ENCODE results near the gene TDRD10. TPM values are rescaled to one million over a fixed set of nuclear protein-coding genes. Genes with fewer than 3 reads are reported as not detected.
"Not testable (repeated sequence)": the region's sequence is repeated elsewhere in the genome, so short reads cannot be mapped to it uniquely, and the experiment has no call there.

TDRD10 gene
- total RNA-seq, 2 donors from 2014 or later, result 1.1 to 28.0 TPM

DNA sequence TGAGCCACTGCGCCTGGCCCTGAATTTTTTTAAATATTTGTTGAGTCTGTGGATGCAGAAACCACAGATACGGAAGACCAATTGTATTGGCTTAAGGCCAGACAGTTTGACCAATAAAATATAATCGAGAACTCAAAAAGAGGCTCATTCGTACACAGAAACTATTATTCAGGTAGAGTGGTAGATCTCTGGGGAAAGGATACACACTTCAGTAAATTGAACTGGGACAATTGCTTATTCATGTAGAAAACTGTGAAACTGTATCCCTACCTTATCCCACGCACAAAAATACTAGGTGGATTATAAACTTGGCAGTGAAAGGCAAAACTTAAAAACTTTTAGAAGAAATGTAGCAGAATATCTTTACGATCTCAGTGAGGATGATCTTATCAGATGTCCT lies 25.2 kb downstream of the TDRD10 start:
- no peak overlapping the region for H3K4me3 ChIP-seq
- DNase-seq (ENCODE audit: low spot score), result no peak

DNA sequence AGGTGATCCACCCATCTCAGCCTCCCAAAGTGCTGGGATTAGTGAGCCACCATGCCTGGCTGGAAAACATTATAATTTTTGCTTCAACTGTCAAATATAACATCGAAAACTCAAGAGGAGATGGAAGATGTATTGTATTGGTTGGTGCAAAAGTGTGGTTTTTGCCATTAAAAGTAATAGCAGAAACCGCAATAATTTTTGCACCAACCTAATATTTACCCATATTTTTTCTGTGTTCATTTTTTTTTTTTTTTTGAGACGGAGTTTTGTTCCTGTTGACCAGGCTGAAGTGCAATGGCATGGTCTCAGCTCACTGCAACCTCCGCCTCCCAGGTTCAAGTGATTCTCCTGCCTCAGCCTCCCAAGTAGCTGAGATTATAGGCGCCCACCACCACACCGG lies 27.3 kb downstream of the TDRD10 start:
- no peak for ATAC-seq (ENCODE audit: insufficient number of reproducible peaks, low FRiP score, low read depth)
- no peaks in the 10 kb centered on the region for H3K36me3 ChIP-seq

More for the DNA sequence above, 25.2 kb downstream of the TDRD10 start:
- no peaks in the 10 kb centered on the region for H3K27me3 ChIP-seq (replicated peaks; ENCODE audit: insufficient read depth)
- no peaks in the 10 kb centered on the region for H3K36me3 ChIP-seq
- no peaks in the 10 kb centered on the region for H3K9me3 ChIP-seq
- TF ChIP-seq, protein P1, sequence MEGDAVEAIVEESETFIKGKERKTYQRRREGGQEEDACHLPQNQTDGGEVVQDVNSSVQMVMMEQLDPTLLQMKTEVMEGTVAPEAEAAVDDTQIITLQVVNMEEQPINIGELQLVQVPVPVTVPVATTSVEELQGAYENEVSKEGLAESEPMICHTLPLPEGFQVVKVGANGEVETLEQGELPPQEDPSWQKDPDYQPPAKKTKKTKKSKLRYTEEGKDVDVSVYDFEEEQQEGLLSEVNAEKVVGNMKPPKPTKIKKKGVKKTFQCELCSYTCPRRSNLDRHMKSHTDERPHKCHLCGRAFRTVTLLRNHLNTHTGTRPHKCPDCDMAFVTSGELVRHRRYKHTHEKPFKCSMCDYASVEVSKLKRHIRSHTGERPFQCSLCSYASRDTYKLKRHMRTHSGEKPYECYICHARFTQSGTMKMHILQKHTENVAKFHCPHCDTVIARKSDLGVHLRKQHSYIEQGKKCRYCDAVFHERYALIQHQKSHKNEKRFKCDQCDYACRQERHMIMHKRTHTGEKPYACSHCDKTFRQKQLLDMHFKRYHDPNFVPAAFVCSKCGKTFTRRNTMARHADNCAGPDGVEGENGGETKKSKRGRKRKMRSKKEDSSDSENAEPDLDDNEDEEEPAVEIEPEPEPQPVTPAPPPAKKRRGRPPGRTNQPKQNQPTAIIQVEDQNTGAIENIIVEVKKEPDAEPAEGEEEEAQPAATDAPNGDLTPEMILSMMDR (IDR thresholded peaks at IDR 0.05), result no peak
- no peak overlapping the region for H3K27ac ChIP-seq
- no peak for ATAC-seq (ENCODE audit: insufficient number of reproducible peaks, low FRiP score, low read depth)
- H3K4me1 ChIP-seq (ENCODE audit: control insufficient read depth in 1 of 2, low read depth in 2 of 2), result no peaks in the 10 kb centered on the region

DNA sequence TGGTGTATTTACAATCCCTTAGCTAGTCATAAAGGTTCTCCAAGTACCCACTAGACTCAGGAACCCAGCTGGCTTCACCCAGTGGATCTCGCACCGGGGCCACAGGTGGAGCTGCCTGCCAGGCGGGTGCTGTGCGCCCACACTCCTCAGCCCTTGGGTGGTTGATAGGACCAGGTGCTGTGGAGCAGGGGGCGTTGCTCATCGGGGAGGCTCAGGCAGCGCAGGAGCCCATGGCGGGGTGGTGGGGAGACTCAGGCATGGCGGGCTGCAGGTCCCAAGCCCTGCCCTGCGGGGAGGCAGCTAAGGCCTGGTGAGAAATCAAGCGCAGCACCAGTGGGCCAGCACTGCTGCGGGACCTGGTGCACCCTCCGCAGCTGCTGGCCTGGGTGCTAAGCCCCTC lies 29.9 kb downstream of the TDRD10 start:
- not testable (repeated sequence) for H3K4me3 ChIP-seq; H3K36me3 ChIP-seq; H3K9me3 ChIP-seq; H3K4me1 ChIP-seq (ENCODE audit: control insufficient read depth in 1 of 2, low read depth in 2 of 2); H3K27me3 ChIP-seq (replicated peaks; ENCODE audit: insufficient read depth); DNase-seq (ENCODE audit: low spot score); ATAC-seq (ENCODE audit: insufficient number of reproducible peaks, low FRiP score, low read depth); H3K27ac ChIP-seq

More for the DNA sequence above, 27.3 kb downstream of the TDRD10 start:
- TF ChIP-seq, protein P1 (IDR thresholded peaks at IDR 0.05), result no peak
- Histone ChIP-seq H3K4me1 (ENCODE audit: control insufficient read depth in 1 of 2, low read depth in 2 of 2) (no peaks in the 10 kb centered on the region), H3K4me3 (no peak overlapping the region), H3K27ac (no peak overlapping the region), H3K27me3 (replicated peaks; ENCODE audit: insufficient read depth) (no peaks in the 10 kb centered on the region), H3K9me3 (no peaks in the 10 kb centered on the region)
- DNase-seq (ENCODE audit: low spot score), result no peak

DNA sequence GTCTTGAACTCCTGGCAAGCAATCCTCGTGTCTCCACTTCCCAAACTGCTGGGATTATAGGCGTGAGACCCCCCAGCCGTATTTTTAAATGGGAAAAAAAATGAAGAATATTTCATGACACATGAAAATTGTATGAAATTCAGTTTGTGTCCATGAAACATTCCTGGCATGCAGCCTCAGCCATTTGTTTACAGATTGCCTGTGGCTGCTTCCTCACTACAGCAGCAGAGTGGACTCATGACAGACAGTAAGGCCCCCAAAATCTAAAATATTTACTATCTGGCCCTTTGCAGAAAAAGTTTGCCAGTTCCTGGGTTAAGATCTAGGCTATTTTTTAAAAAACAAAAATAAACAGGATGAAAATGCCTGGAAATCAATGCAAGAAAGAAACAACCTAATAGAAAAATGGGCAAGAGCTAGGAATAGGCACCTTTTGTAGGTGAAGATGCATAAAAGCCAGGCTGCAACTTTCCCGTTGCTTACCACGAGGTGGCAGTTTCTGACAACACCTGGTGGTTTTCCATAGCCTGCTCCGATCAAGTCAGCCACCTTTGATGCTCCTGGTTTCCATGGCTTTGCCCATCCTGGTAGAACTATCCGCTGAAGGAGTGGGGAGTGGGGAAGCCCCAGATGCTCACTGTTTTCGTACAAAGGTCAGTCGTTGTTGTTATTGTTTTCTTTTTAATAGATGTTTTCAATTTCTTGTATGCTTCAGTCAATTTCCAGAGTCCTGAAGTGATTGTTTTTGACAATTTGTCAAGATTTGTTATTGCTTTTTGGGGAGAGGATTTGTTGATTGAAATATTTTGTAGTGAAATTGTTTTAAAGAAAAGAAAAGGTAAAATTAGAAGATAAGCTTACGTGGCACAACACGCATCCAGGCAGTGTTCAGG lies 32.2 kb downstream of the TDRD10 start:
- TF ChIP-seq, protein P1 (IDR thresholded peaks at IDR 0.05), result no peak
- no peaks in the 10 kb centered on the region for H3K27me3 ChIP-seq (replicated peaks; ENCODE audit: insufficient read depth)
- DNase-seq (ENCODE audit: low spot score), result no peak
- H3K9me3 ChIP-seq, result no peaks in the 10 kb centered on the region
- no peaks in the 10 kb centered on the region for H3K36me3 ChIP-seq
- ATAC-seq (ENCODE audit: insufficient number of reproducible peaks, low FRiP score, low read depth), result no peak
- H3K4me3 ChIP-seq, result no peak overlapping the region
- H3K27ac ChIP-seq, result no peak overlapping the region
- no peaks in the 10 kb centered on the region for H3K4me1 ChIP-seq (ENCODE audit: control insufficient read depth in 1 of 2, low read depth in 2 of 2)

DNA sequence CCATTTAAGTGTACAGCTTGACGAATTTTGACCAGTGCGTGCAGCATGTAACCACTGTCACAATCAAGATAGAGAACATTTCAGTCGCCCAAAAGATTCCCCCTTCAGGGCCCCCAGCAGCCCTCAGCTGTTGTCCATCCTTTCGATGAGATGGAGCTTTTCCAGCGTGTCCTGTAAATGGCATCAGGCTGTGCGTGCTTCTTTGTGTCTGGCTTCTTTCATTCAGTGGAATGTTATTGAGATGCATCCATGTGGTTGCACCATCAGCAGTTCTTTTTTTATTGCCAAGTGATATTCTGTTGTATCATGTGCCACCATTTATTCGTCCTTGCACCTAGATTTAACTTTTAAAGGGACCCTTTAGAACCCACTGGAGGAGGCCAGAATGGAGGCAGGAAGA lies 34.6 kb downstream of the TDRD10 start:
- no peak overlapping the region for H3K4me3 ChIP-seq
- no peak overlapping the region for H3K27ac ChIP-seq
- DNase-seq (ENCODE audit: low spot score) (no peak), ATAC-seq (ENCODE audit: insufficient number of reproducible peaks, low FRiP score, low read depth) (no peak)
- no peaks in the 10 kb centered on the region for H3K4me1 ChIP-seq (ENCODE audit: control insufficient read depth in 1 of 2, low read depth in 2 of 2)
- H3K36me3 ChIP-seq, result no peaks in the 10 kb centered on the region
- TF ChIP-seq, protein P1 (IDR thresholded peaks at IDR 0.05), result no peak
- H3K27me3 ChIP-seq (replicated peaks; ENCODE audit: insufficient read depth), result no peaks in the 10 kb centered on the region
- H3K9me3 ChIP-seq, result no peaks in the 10 kb centered on the region

All from thoracic aorta (tissue), 2 donors.